DND-41 (cell line): ENCODE results near the gene RPGRIP1L.

Experiments
- ATAC-seq: fragments of 200-7000 bp; cut with Tn5 transposase; 3 replicates; pipeline ENCODE4 v1.9.1; 2021; ENCODE audit warnings: low read depth; ENCODE audit not compliant: insufficient read depth
- DNase-seq: peaks from one replicate; pipeline ENCODE4 v3.0.0-alpha.2; 2020
- H2AFZ ChIP-seq: 2 replicates; pipeline ENCODE4 v1.6.0; 2012; ENCODE audit warnings: low read depth, low read length
- H3K27ac ChIP-seq: 2 replicates; pipeline ENCODE4 v1.5.1; 2012; ENCODE audit warnings: low read length, inconsistent platforms
- H3K27me3 ChIP-seq: fragments of 200-600 bp; sonication (generic); 2 replicates; pipeline ENCODE4 v1.6.0; 2012; ENCODE audit warnings: low read length, mild to moderate bottlenecking, inconsistent platforms; ENCODE audit not compliant: insufficient read depth, poor library complexity
- H3K36me3 ChIP-seq: 2 replicates; pipeline ENCODE4 v1.5.1; 2012; ENCODE audit warnings: low read length, inconsistent platforms; ENCODE audit not compliant: insufficient read depth
- H3K4me1 ChIP-seq: 2 replicates; pipeline ENCODE4 v1.5.1; 2012; ENCODE audit warnings: mild to moderate bottlenecking, low read length; ENCODE audit not compliant: insufficient read depth
- H3K4me2 ChIP-seq: 2 replicates; pipeline ENCODE4 v1.6.0; 2012; ENCODE audit warnings: mild to moderate bottlenecking, moderate library complexity, low read length, inconsistent platforms; ENCODE audit not compliant: insufficient read depth
- H3K4me3 ChIP-seq, 2 experiments: fragments of 200-600 bp in 1 of 2; shearing (Covaris generic) in 1 of 2; 2 replicates each; pipeline ENCODE4 v1.5.1; 2012 to 2016; ENCODE audit warnings: inconsistent platforms in 2 of 2, low read length in 2 of 2, mild to moderate bottlenecking in 2 of 2, low read depth in 1 of 2, moderate library complexity in 1 of 2
- H3K79me2 ChIP-seq: 2 replicates; pipeline ENCODE4 v1.6.0; 2012; ENCODE audit warnings: low read length, inconsistent platforms; ENCODE audit not compliant: insufficient read depth
- H3K9ac ChIP-seq: 2 replicates; pipeline ENCODE4 v1.6.0; 2012; ENCODE audit warnings: low read depth, mild to moderate bottlenecking, inconsistent platforms, low read length, moderate library complexity
- H3K9me3 ChIP-seq: 2 replicates; pipeline ENCODE4 v1.5.1; 2012; ENCODE audit warnings: low read length, moderate library complexity, mild to moderate bottlenecking, inconsistent platforms; ENCODE audit not compliant: insufficient read depth, severe bottlenecking
- H4K20me1 ChIP-seq: 2 replicates; pipeline ENCODE4 v1.6.0; 2012; ENCODE audit warnings: low read length; ENCODE audit not compliant: insufficient read depth
- EZH2 ChIP-seq: IDR thresholded peaks from 3 replicates; pipeline ENCODE4 v1.6.1; 2012; ENCODE audit warnings: borderline replicate concordance, low read depth, mild to moderate bottlenecking, moderate library complexity, low read length, inconsistent platforms; ENCODE audit not compliant: severe bottlenecking
- TF ChIP-seq, protein P1 (sequence below): IDR thresholded peaks from 2 replicates; pipeline ENCODE4 v1.5.1; 2012; ENCODE audit warnings: borderline replicate concordance, low read length, moderate library complexity, mild to moderate bottlenecking; ENCODE audit not compliant: poor library complexity, severe bottlenecking; ENCODE audit errors: extremely low read depth

RPGRIP1L gene

DNA sequence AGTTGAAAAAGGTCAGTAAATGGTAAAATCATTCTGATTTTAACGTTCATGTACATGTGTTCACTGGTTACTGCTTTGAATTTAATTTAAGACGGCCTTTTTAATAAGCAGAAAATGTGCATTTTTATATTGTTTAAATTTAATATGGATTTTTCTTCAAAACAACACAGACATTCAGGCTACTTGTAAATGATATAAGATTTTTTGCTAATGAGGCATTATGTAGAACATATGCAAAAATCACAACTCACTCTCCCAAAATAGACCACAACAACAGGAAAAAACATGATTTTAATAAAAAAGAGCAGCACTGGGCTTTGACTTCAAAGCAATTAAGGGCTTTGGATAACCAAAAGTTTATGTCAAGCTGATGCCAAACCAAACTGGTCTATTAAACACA lies 22.3 kb downstream of the RPGRIP1L start:
- H3K27ac ChIP-seq: no peak overlapping the region
- H3K9me3 ChIP-seq: peaks cover 2% of the 10 kb centered on the region
- no peak overlapping the region for H2AFZ ChIP-seq
- peaks cover 13% of the 10 kb centered on the region for H3K36me3 ChIP-seq
- TF ChIP-seq EZH2: no peak
- TF ChIP-seq, protein P1, sequence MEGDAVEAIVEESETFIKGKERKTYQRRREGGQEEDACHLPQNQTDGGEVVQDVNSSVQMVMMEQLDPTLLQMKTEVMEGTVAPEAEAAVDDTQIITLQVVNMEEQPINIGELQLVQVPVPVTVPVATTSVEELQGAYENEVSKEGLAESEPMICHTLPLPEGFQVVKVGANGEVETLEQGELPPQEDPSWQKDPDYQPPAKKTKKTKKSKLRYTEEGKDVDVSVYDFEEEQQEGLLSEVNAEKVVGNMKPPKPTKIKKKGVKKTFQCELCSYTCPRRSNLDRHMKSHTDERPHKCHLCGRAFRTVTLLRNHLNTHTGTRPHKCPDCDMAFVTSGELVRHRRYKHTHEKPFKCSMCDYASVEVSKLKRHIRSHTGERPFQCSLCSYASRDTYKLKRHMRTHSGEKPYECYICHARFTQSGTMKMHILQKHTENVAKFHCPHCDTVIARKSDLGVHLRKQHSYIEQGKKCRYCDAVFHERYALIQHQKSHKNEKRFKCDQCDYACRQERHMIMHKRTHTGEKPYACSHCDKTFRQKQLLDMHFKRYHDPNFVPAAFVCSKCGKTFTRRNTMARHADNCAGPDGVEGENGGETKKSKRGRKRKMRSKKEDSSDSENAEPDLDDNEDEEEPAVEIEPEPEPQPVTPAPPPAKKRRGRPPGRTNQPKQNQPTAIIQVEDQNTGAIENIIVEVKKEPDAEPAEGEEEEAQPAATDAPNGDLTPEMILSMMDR: no peak
- no peak overlapping the region for H3K9ac ChIP-seq
- DNase-seq (no peak), ATAC-seq (no peak)
- H3K27me3 ChIP-seq: no peaks in the 10 kb centered on the region
- H3K4me3 ChIP-seq: no peak overlapping the region
- no peak overlapping the region for H3K4me2 ChIP-seq
- no peaks in the 10 kb centered on the region for H3K79me2 ChIP-seq
- H4K20me1 ChIP-seq: no peaks in the 10 kb centered on the region
- H3K4me1 ChIP-seq: no peaks in the 10 kb centered on the region

DNA sequence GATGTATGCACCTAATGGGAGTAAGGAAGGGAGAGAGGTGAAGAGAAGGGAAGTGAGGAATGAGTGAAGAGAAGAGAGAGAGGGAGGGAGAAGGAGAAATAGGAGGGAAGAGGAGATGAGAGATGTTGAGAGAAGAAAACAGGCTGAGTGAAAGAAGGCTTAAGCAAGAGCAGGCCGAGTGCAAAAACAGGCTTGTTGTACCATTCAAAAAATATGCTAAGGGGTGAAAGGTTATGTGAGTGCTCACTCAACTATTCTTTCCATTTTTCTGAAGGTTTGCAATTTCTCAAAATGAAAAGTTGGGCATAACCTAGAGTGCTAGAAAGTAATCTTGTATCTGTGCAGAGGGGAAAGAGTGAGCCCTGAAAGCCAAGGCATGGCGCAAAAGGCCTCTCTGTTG lies 22.9 kb downstream of the RPGRIP1L start:
- H3K27ac ChIP-seq: no peak overlapping the region
- H3K79me2 ChIP-seq: no peaks in the 10 kb centered on the region
- TF ChIP-seq, protein P1: no peak
- no peak for TF ChIP-seq EZH2
- H3K4me2 ChIP-seq: no peak overlapping the region
- H3K4me3 ChIP-seq: no peak overlapping the region
- ATAC-seq (no peak), DNase-seq (no peak)
- H3K9me3 ChIP-seq: peaks cover 2% of the 10 kb centered on the region
- H3K27me3 ChIP-seq: no peaks in the 10 kb centered on the region
- H3K36me3 ChIP-seq: peaks cover 13% of the 10 kb centered on the region
- no peaks in the 10 kb centered on the region for H4K20me1 ChIP-seq
- no peak overlapping the region for H3K9ac ChIP-seq
- no peak overlapping the region for H2AFZ ChIP-seq
- no peaks in the 10 kb centered on the region for H3K4me1 ChIP-seq

DNA sequence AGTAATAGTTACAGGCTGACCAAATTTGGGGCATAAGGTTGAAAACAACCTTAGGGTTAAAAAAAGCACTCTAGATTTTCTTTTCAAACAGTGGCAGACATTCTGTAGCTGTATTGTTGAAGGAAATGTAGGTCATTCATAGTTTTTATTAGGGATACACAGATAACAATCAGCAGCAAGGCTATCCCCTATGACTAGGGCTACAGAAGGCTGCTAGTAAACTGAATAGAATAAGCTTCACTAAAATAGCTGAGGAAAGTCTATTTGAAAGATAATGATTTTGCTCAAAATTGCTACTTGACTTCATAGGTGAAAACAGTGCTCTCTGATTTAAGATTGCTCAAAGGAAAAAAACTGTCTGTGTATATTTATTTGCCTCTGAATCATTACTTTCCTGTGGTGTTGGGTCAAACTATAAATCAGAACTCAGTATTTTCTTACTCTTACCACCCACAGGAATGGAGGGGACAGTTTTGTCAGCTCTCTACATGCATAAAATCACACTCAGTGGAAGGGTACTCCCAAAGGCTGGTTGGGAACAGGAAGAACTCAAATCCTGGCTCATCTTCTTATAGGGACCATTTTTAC lies 24.8 kb downstream of the RPGRIP1L start:
- Histone ChIP-seq H3K27me3 (no peaks in the 10 kb centered on the region), H3K4me1 (no peaks in the 10 kb centered on the region), H4K20me1 (no peaks in the 10 kb centered on the region)

More for the DNA sequence above, 24.8 kb downstream of the RPGRIP1L start:
- H3K4me3 ChIP-seq: no peak overlapping the region
- no peak for TF ChIP-seq EZH2
- TF ChIP-seq, protein P1: no peak
- H3K9ac ChIP-seq: no peak overlapping the region
- H3K27ac ChIP-seq: no peak overlapping the region
- no peak for DNase-seq
- no peaks in the 10 kb centered on the region for H3K79me2 ChIP-seq
- H3K36me3 ChIP-seq: peaks cover 4% of the 10 kb centered on the region; the same call in 1 of the 2 replicates
- H2AFZ ChIP-seq: no peak overlapping the region
- no peak overlapping the region for H3K4me2 ChIP-seq
- ATAC-seq: no peak
- no peaks in the 10 kb centered on the region for H3K9me3 ChIP-seq
